ENCODE data around the gene ALOX12B.
A peak's percentile ranks its signal among the peaks of the same experiment; 100 is the strongest.

The ALOX12B gene

GRCh38 chr17:8087075-8087951 is at the start of gene ALOX12B:
ALOX12B (minus strand) TSS chr17:8087716; CDS start chr17:8087442, 274 bp downstream.
- H3K4me3 ChIP-seq (ENCODE audit: control insufficient read depth, low read depth, low read length): no peak within 1 kb of the TSS
- DNase-seq (ENCODE audit: low read depth): no peak
- TF ChIP-seq CTCF (IDR thresholded peaks at IDR 0.05; ENCODE audit: control insufficient read depth, insufficient read depth, low read depth, low read length, missing control alignments): no peak

- H3K4me3 ChIP-seq (ENCODE audit: control insufficient read depth, low read depth, low read length): no peak overlapping the region
- no peak for DNase-seq (ENCODE audit: low read depth)
- no peak for TF ChIP-seq CTCF (IDR thresholded peaks at IDR 0.05; ENCODE audit: control insufficient read depth, insufficient read depth, low read depth, low read length, missing control alignments)
Observed at GRCh38 chr17:8133941-8134340, 46.4 kb upstream of the ALOX12B start.

GRCh38 chr17:8133399-8133798 is 45.9 kb upstream of the ALOX12B start:
- no peak for TF ChIP-seq CTCF (IDR thresholded peaks at IDR 0.05; ENCODE audit: control insufficient read depth, insufficient read depth, low read depth, low read length, missing control alignments)
- no peak for DNase-seq (ENCODE audit: low read depth)
- no peak overlapping the region for H3K4me3 ChIP-seq (ENCODE audit: control insufficient read depth, low read depth, low read length)

- no peak for DNase-seq (ENCODE audit: low read depth)
- no peak for TF ChIP-seq CTCF (IDR thresholded peaks at IDR 0.05; ENCODE audit: control insufficient read depth, insufficient read depth, low read depth, low read length, missing control alignments)
- no peak overlapping the region for H3K4me3 ChIP-seq (ENCODE audit: control insufficient read depth, low read depth, low read length)
Observed at GRCh38 chr17:8131844-8132441, 44.4 kb upstream of the ALOX12B start.

GRCh38 chr17:8128125-8128784 is 40.7 kb upstream of the ALOX12B start:
- H3K4me3 ChIP-seq (ENCODE audit: control insufficient read depth, low read depth, low read length): no peak overlapping the region
- no peak for TF ChIP-seq CTCF (IDR thresholded peaks at IDR 0.05; ENCODE audit: control insufficient read depth, insufficient read depth, low read depth, low read length, missing control alignments)
- DNase-seq (ENCODE audit: low read depth): no peak

- DNase-seq (ENCODE audit: low read depth): no peak
- H3K4me3 ChIP-seq (ENCODE audit: control insufficient read depth, low read depth, low read length): peak overlapping the region; percentile 49
Observed at GRCh38 chr17:8126491-8127066, 39.1 kb upstream of the ALOX12B start.

More at GRCh38 chr17:8126491-8127066, 39.1 kb upstream of the ALOX12B start:
- no peak for TF ChIP-seq CTCF (IDR thresholded peaks at IDR 0.05; ENCODE audit: control insufficient read depth, insufficient read depth, low read depth, low read length, missing control alignments)

All from AG09309 (cell line).